Fibroblast of lung (primary cell): ENCODE results near the gene C16orf89. TPM values are rescaled to one million over a fixed set of nuclear protein-coding genes. Genes with fewer than 3 reads are reported as not detected.

Source experiments
- DNase-seq, 2 donors: peaks; one replicate each; pipeline versions ENCODE4 v3.0.0 to v3.0.0-alpha.2; 2010; ENCODE audit warnings: low read depth in 2 of 2
- H2AFZ ChIP-seq: 2 replicates; pipeline ENCODE4 v1.5.1; 2012; ENCODE audit warnings: low read length, control low read depth, inconsistent platforms
- H3K27ac ChIP-seq: 2 replicates; pipeline ENCODE4 v1.5.1; 2011; ENCODE audit warnings: low read length, control low read depth; ENCODE audit not compliant: insufficient read depth
- H3K27me3 ChIP-seq: 2 replicates; pipeline ENCODE4 v1.5.1; 2011; ENCODE audit warnings: mild to moderate bottlenecking, low read length; ENCODE audit not compliant: control insufficient read depth, insufficient read depth
- H3K36me3 ChIP-seq: 2 replicates; pipeline ENCODE4 v1.5.1; 2011; ENCODE audit warnings: low read length; ENCODE audit not compliant: control insufficient read depth, insufficient read depth
- H3K4me1 ChIP-seq: 2 replicates; pipeline ENCODE4 v1.5.1; 2011; ENCODE audit warnings: low read length; ENCODE audit not compliant: control insufficient read depth, insufficient read depth; ENCODE audit errors: extremely low read depth
- H3K4me2 ChIP-seq: 2 replicates; pipeline ENCODE4 v1.5.1; 2011; ENCODE audit warnings: low read length, control low read depth; ENCODE audit not compliant: insufficient read depth; ENCODE audit errors: extremely low read depth
- H3K4me3 ChIP-seq, 4 experiments: fragments of 200-600 bp in 1 of 4; sonication (generic) in 1 of 4; replicated peaks in 1 of 4; 2 replicates each; pipeline ENCODE4 v1.5.1; 2011 to 2016; ENCODE audit warnings: low read length in 4 of 4, low read depth in 3 of 4, mild to moderate bottlenecking in 3 of 4, control low read depth in 2 of 4, inconsistent platforms in 1 of 4, mixed read lengths in 1 of 4; ENCODE audit not compliant: insufficient read depth in 1 of 4; ENCODE audit errors: control extremely low read depth in 1 of 4
- H3K79me2 ChIP-seq: 2 replicates; pipeline ENCODE4 v1.5.1; 2012; ENCODE audit warnings: mild to moderate bottlenecking, low read length, inconsistent platforms; ENCODE audit not compliant: control insufficient read depth, insufficient read depth
- H3K9ac ChIP-seq: 2 replicates; pipeline ENCODE4 v1.5.1; 2011; ENCODE audit warnings: mild to moderate bottlenecking, low read length, control low read depth; ENCODE audit not compliant: insufficient read depth
- H3K9me3 ChIP-seq: 2 replicates; pipeline ENCODE4 v1.5.1; 2012; ENCODE audit warnings: low read depth, low read length; ENCODE audit not compliant: control insufficient read depth, insufficient read depth
- H4K20me1 ChIP-seq: 2 replicates; pipeline ENCODE4 v1.5.1; 2011; ENCODE audit warnings: low read length; ENCODE audit not compliant: control insufficient read depth, insufficient read depth; ENCODE audit errors: extremely low read depth
- CTCF ChIP-seq, 2 donors: IDR thresholded peaks in 1 of 2; conservative IDR thresholded peaks in 1 of 2; 1 replicate in 1 of 2; 2 replicates in 1 of 2; pipeline ENCODE4 v1.5.1; 2011 to 2012; ENCODE audit warnings: low read length in 2 of 2, control low read depth in 1 of 2, inconsistent platforms in 1 of 2, low read depth in 1 of 2, mild to moderate bottlenecking in 1 of 2
- EZH2 ChIP-seq: IDR thresholded peaks from 2 replicates; pipeline ENCODE4 v1.5.1; 2012; ENCODE audit warnings: low read length, control low read depth, mild to moderate bottlenecking; ENCODE audit errors: missing control alignments
- polyA plus RNA-seq, 2 donors: library from polyadenylated mRNA; depleted of rRNA in 1 of 2; stranded (reverse) in 1 of 2; unstranded in 1 of 2; fragments of >200 nt; gene quantifications; 2 replicates each; pipeline ENCODE4 v1.2.1, GENCODE V29; 2011 to 2012; ENCODE audit warnings: missing spikeins in 1 of 2
- total RNA-seq: library from RNA; depleted of rRNA; stranded (reverse); fragments of >200 nt; gene quantifications from 2 replicates; pipeline ENCODE4 v1.2.1, GENCODE V29; 2014

Gene C16orf89
- total and polyA plus RNA-seq, 2 donors (not counting 1 experiment from before 2014, with no cell fraction given) = 0.53 to 5.9 TPM

GRCh38 chr16:5042574-5043171 is 23.1 kb downstream of the C16orf89 start:
- Histone ChIP-seq H3K4me1 (no peaks in the 10 kb centered on the region), H4K20me1 (no peaks in the 10 kb centered on the region), H2AFZ (no peak overlapping the region), H3K4me3 (no peak overlapping the region), H3K9me3 (no peaks in the 10 kb centered on the region), H3K27ac (no peak overlapping the region), H3K27me3 (no peaks in the 10 kb centered on the region), H3K36me3 (no peaks in the 10 kb centered on the region), H3K9ac (no peak overlapping the region), H3K79me2 (no peaks in the 10 kb centered on the region), H3K4me2 (no peak overlapping the region)
- TF ChIP-seq CTCF (conservative IDR thresholded peaks at IDR 0.05 in 1 of 2, IDR thresholded peaks at IDR 0.05 in 1 of 2; ENCODE audit: low read depth in 1 of 2, low read length in 2 of 2) = no peak
- TF ChIP-seq EZH2 = no peak
- peak in 1 of 2 donors; percentile 67 for DNase-seq

GRCh38 chr16:5041600-5042133 is 24.1 kb downstream of the C16orf89 start:
- Histone ChIP-seq H3K4me1 (no peaks in the 10 kb centered on the region), H3K4me3 (no peak overlapping the region), H3K4me2 (no peak overlapping the region), H4K20me1 (no peaks in the 10 kb centered on the region), H3K27ac (no peak overlapping the region), H3K27me3 (no peaks in the 10 kb centered on the region), H2AFZ (no peak overlapping the region), H3K9me3 (no peaks in the 10 kb centered on the region), H3K36me3 (no peaks in the 10 kb centered on the region), H3K79me2 (no peaks in the 10 kb centered on the region), H3K9ac (no peak overlapping the region)
- DNase-seq = peak in 1 of 2 donors; percentile 93
- TF ChIP-seq CTCF (conservative IDR thresholded peaks at IDR 0.05 in 1 of 2, IDR thresholded peaks at IDR 0.05 in 1 of 2; ENCODE audit: low read depth in 1 of 2, low read length in 2 of 2) (no peak), EZH2 (no peak)

- Histone ChIP-seq H3K4me2 (no peak overlapping the region), H3K27ac (no peak overlapping the region), H3K9me3 (no peaks in the 10 kb centered on the region), H3K36me3 (no peaks in the 10 kb centered on the region), H3K79me2 (no peaks in the 10 kb centered on the region), H3K9ac (no peak overlapping the region), H2AFZ (no peak overlapping the region), H3K27me3 (no peaks in the 10 kb centered on the region), H3K4me3 (no peak overlapping the region), H3K4me1 (no peaks in the 10 kb centered on the region), H4K20me1 (no peaks in the 10 kb centered on the region)
- TF ChIP-seq CTCF (conservative IDR thresholded peaks at IDR 0.05 in 1 of 2, IDR thresholded peaks at IDR 0.05 in 1 of 2; ENCODE audit: low read depth in 1 of 2, low read length in 2 of 2) (no peak), EZH2 (no peak)
- no peak for DNase-seq
Measured at GRCh38 chr16:5040451-5040850, 25.3 kb downstream of the C16orf89 start.
